ENCODE measurements around the gene GATD1. TPM values are rescaled to one million over a fixed set of nuclear protein-coding genes. Genes with fewer than 3 reads are reported as not detected.

GATD1 gene
- total and polyA plus RNA-seq, 10 of the 15 experiments (the other 5 are each of a cell fraction or from before 2014, with no cell fraction given): 1.2 to 92.6 (median 22.3) TPM

GRCh38 chr11:809287-810039 lies 32.2 kb upstream of the GATD1 start, which contains the start of gene RPLP2:
TSS of gene RPLP2 (plus strand) at chr11:809967. CDS start at chr11:810235, 268 bp downstream.
- under 1% methylated on average over 70 of the region's 81 CpGs for WGBS (ENCODE audit: insufficient coverage, insufficient replicate concordance, low lambda C conversion rate, missing lambda C conversion rate)
- peak within 1 kb of the TSS; percentile 99 for H3K27ac ChIP-seq (ENCODE audit: control insufficient read depth, insufficient read depth)
- peak within 1 kb of the TSS; percentile 100 for H2AFZ ChIP-seq (ENCODE audit: control insufficient read depth, low read depth, low read length)
- DNase-seq (ENCODE audit: low read depth, low spot score): peak; percentile 92
- peaks cover 8 to 26% of the 10 kb centered on the region in 2 experiments; a peak in 3 of 4 replicates for H3K36me3 ChIP-seq (ENCODE audit: control insufficient read depth in 2 of 2, insufficient read depth in 2 of 2, low read length in 1 of 2)
- ChIA-PET POLR2A (interaction anchor here (0.8 to 3.3 kb wide), 7 partner anchors 9 to 363 kb away, joined by 3 to 32 read pairs (median 6); partner anchors contain the start of genes DEAF1, PNPLA2, TMEM80 and TSPAN4), CTCF (interaction anchor here (1.2 kb wide), 1 partner anchor 35 kb away, joined by 3 read pairs; no protein-coding TSS in a partner anchor), RAD21 (ENCODE audit: unreplicated experiment) (interaction anchor here (1.1 to 1.7 kb wide), 4 partner anchors 10 to 38 kb away, joined by 3 to 13 read pairs (median 6); partner anchors contain the start of genes PNPLA2 and TSPAN4), SMC1A (ENCODE audit: uncharacterized antibody, unreplicated experiment) (interaction anchor here (1.9 kb wide), 1 partner anchor 9 kb away, joined by 5 read pairs; the partner anchor contains the start of gene PNPLA2)
- H3K4me3 ChIP-seq: peak within 1 kb of the TSS; percentile 98
- ATAC-seq: peak; percentile 86
- in situ Hi-C loops (cut with MboI) (loop anchor here (25.0 kb wide), 1 partner anchor 1578 kb away; the partner anchor contains the start of gene CD81), intact Hi-C loops (cut with micrococcal nuclease; ENCODE audit: unreplicated experiment) (loop anchor here (1.0 kb wide), 1 partner anchor 12 kb away; no protein-coding TSS in a partner anchor)
- FAIRE-seq: peak; percentile 96
- H3K79me2 ChIP-seq (ENCODE audit: control insufficient read depth, insufficient read depth, low read length): peaks cover 40% of the 10 kb centered on the region
- peak within 1 kb of the TSS; percentile 98 for H3K9ac ChIP-seq (ENCODE audit: control insufficient read depth, insufficient read depth, low read length)
- H3K4me2 ChIP-seq (ENCODE audit: control insufficient read depth, insufficient read depth): peak within 1 kb of the TSS; percentile 88
- BruUV-seq (replicated peaks): no TSS peak
- H4K20me1 ChIP-seq (ENCODE audit: control insufficient read depth, insufficient read depth): peaks cover 8% of the 10 kb centered on the region; the same call in 1 of the 2 replicates
- H3K9me3 ChIP-seq (replicated peaks; ENCODE audit: control insufficient read depth, insufficient read depth, low read length): no peaks in the 10 kb centered on the region
- no peaks in the 10 kb centered on the region for H3K27me3 ChIP-seq (replicated peaks in 1 of 2; ENCODE audit: control insufficient read depth in 2 of 2, insufficient read depth in 2 of 2, low read length in 1 of 2)
- peaks cover 8% of the 10 kb centered on the region for H3K4me1 ChIP-seq (ENCODE audit: control insufficient read depth, insufficient read depth, low read length)
- no peak for TF ChIP-seq PRDM15 (CRISPR knock-in tag; IDR thresholded peaks at IDR 0.05)
- TF ChIP-seq BACH1 (IDR thresholded peaks at IDR 0.05; ENCODE audit: borderline replicate concordance): no peak; the same call in 1 of the 2 replicates
- TF ChIP-seq PML (IDR thresholded peaks at IDR 0.05; ENCODE audit: low read length): peak; percentile 84
- no peak; the same call in 1 of the 2 replicates for TF ChIP-seq ASH2L (IDR thresholded peaks at IDR 0.05; ENCODE audit: borderline replicate concordance, low read depth)
- peak; percentile 89; the same call in 1 of the 2 replicates for TF ChIP-seq HDGF (IDR thresholded peaks at IDR 0.05)
- peak; percentile 81 to 95 for TF ChIP-seq EGR1 (IDR thresholded peaks at IDR 0.05; ENCODE audit: borderline replicate concordance in 1 of 2, low read depth in 2 of 2, low read length in 2 of 2)
- peak; percentile 83 for TF ChIP-seq HCFC1 (IDR thresholded peaks at IDR 0.05; ENCODE audit: low read length)
- TF ChIP-seq MTA2 (IDR thresholded peaks at IDR 0.05; ENCODE audit: low read depth): no peak
- peak; percentile 48; the same call in 1 of the 2 replicates for TF ChIP-seq TCF12 (IDR thresholded peaks at IDR 0.05; ENCODE audit: low read depth, low read length)
- no peak; the same call in 1 of the 2 replicates for TF ChIP-seq RFX5 (IDR thresholded peaks at IDR 0.05; ENCODE audit: low read depth, low read length)
- TF ChIP-seq POU2F2 (IDR thresholded peaks at IDR 0.05; ENCODE audit: borderline replicate concordance, low read depth, low read length): peak; percentile 82
- TF ChIP-seq RAD51 (IDR thresholded peaks at IDR 0.05): no peak
- no peak for TF ChIP-seq SREBF2 (IDR thresholded peaks at IDR 0.05; ENCODE audit: low read length)
- TF ChIP-seq POLR2AphosphoS2 (IDR thresholded peaks at IDR 0.05; ENCODE audit: low read depth, low read length): peak; percentile 72; the same call in 1 of the 2 replicates
- no peak for TF ChIP-seq KLF5 (IDR thresholded peaks at IDR 0.05; ENCODE audit: partially characterized antibody)
- no peak; the same call in 1 of the 2 replicates for TF ChIP-seq USF2 (IDR thresholded peaks at IDR 0.05; ENCODE audit: borderline replicate concordance, low read depth, low read length)
- no peak for TF ChIP-seq RAD21 (IDR thresholded peaks at IDR 0.05; ENCODE audit: insufficient read depth, low read depth, low read length)
- no peak for TF ChIP-seq ETV6 (conservative IDR thresholded peaks at IDR 0.05 in 1 of 2, IDR thresholded peaks at IDR 0.05 in 1 of 2; ENCODE audit: borderline replicate concordance in 1 of 2, low read depth in 1 of 2)
- TF ChIP-seq NR2C2 (IDR thresholded peaks at IDR 0.05; ENCODE audit: borderline replicate concordance, control insufficient read depth, insufficient read length, low read depth): no peak

All from GM12878 (cell line).